ENCODE data around the gene DNLZ.
A peak's percentile ranks its signal among the peaks of the same experiment; 100 is the strongest.
"Not testable (repeated sequence)": the region's sequence is repeated elsewhere in the genome, so short reads cannot be mapped to it uniquely, and the experiment has no call there.

DNLZ gene

GRCh38 chr9:136329636-136330405 is 33.7 kb downstream of the DNLZ start:
- no peak for DNase-seq

- DNase-seq: no peak
Observed at GRCh38 chr9:136329211-136329627, 34.3 kb downstream of the DNLZ start.

GRCh38 chr9:136328622-136329041 is 34.9 kb downstream of the DNLZ start:
- no peak for DNase-seq

GRCh38 chr9:136328011-136328621 is 35.4 kb downstream of the DNLZ start:
- DNase-seq: no peak

GRCh38 chr9:136327304-136327974 is 36.1 kb downstream of the DNLZ start, which contains the start of gene GPSM1:
Gene GPSM1, plus strand, starts transcription at chr9:136327539. Its CDS starts 157 bp downstream, at chr9:136327696.
- peak; percentile 12 for DNase-seq

- DNase-seq: no peak
Observed at GRCh38 chr9:136326761-136327303, 36.7 kb downstream of the DNLZ start.

- DNase-seq: no peak
Observed at GRCh38 chr9:136326061-136326760, 37.3 kb downstream of the DNLZ start.

- DNase-seq: no peak
Observed at GRCh38 chr9:136325358-136325757, 38.2 kb downstream of the DNLZ start.

GRCh38 chr9:136324501-136325300 is 38.8 kb downstream of the DNLZ start:
- no peak for DNase-seq

- DNase-seq: no peak
Observed at GRCh38 chr9:136323371-136323789, 40.2 kb downstream of the DNLZ start.

- no peak for DNase-seq
Observed at GRCh38 chr9:136322756-136323330, 40.7 kb downstream of the DNLZ start.

- no peak for DNase-seq
Observed at GRCh38 chr9:136321561-136321960, 42.0 kb downstream of the DNLZ start.

GRCh38 chr9:136320972-136321371 is 42.6 kb downstream of the DNLZ start:
- DNase-seq: not testable (repeated sequence)

GRCh38 chr9:136319955-136320354 is 43.6 kb downstream of the DNLZ start:
- DNase-seq: not testable (repeated sequence)

- DNase-seq: not testable (repeated sequence)
Observed at GRCh38 chr9:136319244-136319643, 44.3 kb downstream of the DNLZ start.

- DNase-seq: no peak
Observed at GRCh38 chr9:136318776-136319241, 44.7 kb downstream of the DNLZ start.

- DNase-seq: no peak
Observed at GRCh38 chr9:136318111-136318775, 45.3 kb downstream of the DNLZ start.

- no peak for DNase-seq
Observed at GRCh38 chr9:136317695-136318094, 45.8 kb downstream of the DNLZ start.

GRCh38 chr9:136316896-136317676 is 46.5 kb downstream of the DNLZ start:
- no peak for DNase-seq

GRCh38 chr9:136316271-136316751 is 47.2 kb downstream of the DNLZ start:
- DNase-seq: no peak

Data from effector CD4-positive, alpha-beta T cell (primary cell).